ENCODE results near the gene ZNF865. TPM values are rescaled to one million over a fixed set of nuclear protein-coding genes. Genes with fewer than 3 reads are reported as not detected.

The ZNF865 gene
- total and polyA plus RNA-seq, 2 of the 4 experiments (the other 2 are of a cell fraction), result under 0.01 to 4.6 TPM

- no peaks in the 10 kb centered on the region for H3K9me1 ChIP-seq (ENCODE audit: insufficient read depth, low read length)
- TF ChIP-seq CTCF (conservative IDR thresholded peaks at IDR 0.05; ENCODE audit: low read depth, low read length) (no peak), RAD21 (IDR thresholded peaks at IDR 0.05; ENCODE audit: low read length) (no peak), RFX5 (IDR thresholded peaks at IDR 0.05; ENCODE audit: low read depth, low read length) (no peak), POLR2A (IDR thresholded peaks at IDR 0.05; ENCODE audit: low read depth, low read length) (no peak), USF2 (IDR thresholded peaks at IDR 0.05; ENCODE audit: low read depth, low read length) (no peak), MAFK (IDR thresholded peaks at IDR 0.05; ENCODE audit: low read depth, low read length) (no peak), BHLHE40 (IDR thresholded peaks at IDR 0.05; ENCODE audit: low read depth, low read length) (no peak), FOS (IDR thresholded peaks at IDR 0.05; ENCODE audit: low read depth, low read length) (no peak), MAZ (IDR thresholded peaks at IDR 0.05; ENCODE audit: borderline replicate concordance, low read depth, low read length) (no peak), MXI1 (IDR thresholded peaks at IDR 0.05; ENCODE audit: borderline replicate concordance, low read depth, low read length) (no peak), ELK1 (IDR thresholded peaks at IDR 0.05; ENCODE audit: borderline replicate concordance, low read depth, low read length) (no peak), CHD1 (IDR thresholded peaks at IDR 0.05; ENCODE audit: low read depth, low read length) (no peak)
- H3K4me2 ChIP-seq (ENCODE audit: low read depth, low read length), result no peak overlapping the region
- no peak overlapping the region for H2AK9ac ChIP-seq (replicated peaks; ENCODE audit: low read depth, low read length, poor library complexity)
- H4K91ac ChIP-seq (ENCODE audit: insufficient read depth, low read depth, low read length), result no peak overlapping the region
- POLR2A ChIA-PET (ENCODE audit: unreplicated experiment), result no interaction called here
- intact Hi-C loops (cut with micrococcal nuclease), result no loop called here
- no peak overlapping the region for H3K9ac ChIP-seq (ENCODE audit: low read depth, low read length)
- CTCF ChIA-PET, result no interaction called here
- dilution Hi-C loops (cut with HindIII; ENCODE audit: low sequenced_read_pairs, unreplicated experiment), result no loop called here
- ATAC-seq (ENCODE audit: low read depth) (no peak), DNase-seq (no peak)
- BruUV-seq (replicated peaks), result no TSS peak
- H2BK120ac ChIP-seq (ENCODE audit: low read depth, low read length), result no peak overlapping the region
- in situ Hi-C loops (cut with MboI; ENCODE audit: low sequenced_read_pairs), result no loop called here
- no peak overlapping the region for H3K4me3 ChIP-seq (ENCODE audit: insufficient read depth, low read depth, low read length)
- H3K79me1 ChIP-seq (ENCODE audit: low read depth in 1 of 2, low read length in 2 of 2), result no peaks in the 10 kb centered on the region
- H3K14ac ChIP-seq (replicated peaks; ENCODE audit: low read depth, low read length), result no peak overlapping the region
- H2AFZ ChIP-seq (replicated peaks; ENCODE audit: low read length, poor library complexity), result no peak overlapping the region
- no peak overlapping the region for H4K5ac ChIP-seq (ENCODE audit: low read depth, low read length)
- no peak overlapping the region for H3K18ac ChIP-seq (ENCODE audit: low read depth, low read length)
- H3K27me3 ChIP-seq (ENCODE audit: control insufficient read depth, insufficient read depth, low read length), result peaks cover 12% of the 10 kb centered on the region
- H3K4ac ChIP-seq (ENCODE audit: low read depth, low read length), result no peak overlapping the region
- no peak overlapping the region for H2BK15ac ChIP-seq (ENCODE audit: low read depth, low read length)
- H2BK5ac ChIP-seq (ENCODE audit: low read depth, low read length, poor library complexity, severe bottlenecking), result peak overlapping the region; percentile 33
- H3K36me3 ChIP-seq (ENCODE audit: control insufficient read depth, insufficient read depth, low read length), result no peaks in the 10 kb centered on the region
- H3K27ac ChIP-seq (ENCODE audit: insufficient read depth, low read length), result no peak overlapping the region
- no peaks in the 10 kb centered on the region for H4K20me1 ChIP-seq (ENCODE audit: insufficient read depth, low read length)
- H2BK20ac ChIP-seq (ENCODE audit: low read depth, low read length), result no peak overlapping the region
- no peak overlapping the region for H4K8ac ChIP-seq (ENCODE audit: low read depth in 2 of 2, low read length in 2 of 2)
- no peak overlapping the region for H3K23ac ChIP-seq (ENCODE audit: low read depth, low read length)
- H3K9me3 ChIP-seq (ENCODE audit: control insufficient read depth, insufficient read depth, low read length), result no peaks in the 10 kb centered on the region
- H2AK5ac ChIP-seq (ENCODE audit: low read depth, low read length), result no peak overlapping the region
- H3K4me1 ChIP-seq (ENCODE audit: control insufficient read depth, insufficient read depth, low read length), result no peaks in the 10 kb centered on the region
- H3K56ac ChIP-seq (ENCODE audit: extremely low read depth, insufficient read depth, low read length), result no peak overlapping the region
Measured at GRCh38 chr19:55567708-55568328, 37.6 kb upstream of the ZNF865 start.

All from IMR-90 (cell line).